ENCODE data around the gene TAS2R42. TPM values are rescaled to one million over a fixed set of nuclear protein-coding genes. Genes with fewer than 3 reads are reported as not detected.

TAS2R42 gene
- total RNA-seq, 4 donors from 2014 or later = not detected

- 95 to 100% methylated on average over 5 of the region's 5 CpGs for WGBS, 2 donors
- no peak for DNase-seq (ENCODE audit: low spot score in 2 of 2)
Observed at GRCh38 chr12:11144297-11144696, 42.4 kb downstream of the TAS2R42 start.

GRCh38 chr12:11143352-11143751, 43.4 kb downstream of the TAS2R42 start:
- 94 to 99% methylated on average over 2 of the region's 2 CpGs for WGBS, 2 donors
- no peak for DNase-seq (ENCODE audit: low spot score in 2 of 2)
- no peak overlapping the region for H3K4me3 ChIP-seq (ENCODE audit: low read depth, poor library complexity, severe bottlenecking)
- TF ChIP-seq POLR2A (IDR thresholded peaks at IDR 0.05) (no peak), CTCF (IDR thresholded peaks at IDR 0.05) (no peak)
- intact Hi-C loops (cut with DNase I; ENCODE audit: low total_unique reads) = no loop called here

More at GRCh38 chr12:11144297-11144696, 42.4 kb downstream of the TAS2R42 start:
- TF ChIP-seq POLR2A (IDR thresholded peaks at IDR 0.05) (no peak), CTCF (IDR thresholded peaks at IDR 0.05) (no peak)
- intact Hi-C loops (cut with DNase I; ENCODE audit: low total_unique reads) = no loop called here
- no peak overlapping the region for H3K4me3 ChIP-seq (ENCODE audit: low read depth, poor library complexity, severe bottlenecking)

- intact Hi-C loops (cut with DNase I; ENCODE audit: low total_unique reads) = no loop called here
- 88 to 94% methylated on average over 2 of the region's 2 CpGs for WGBS, 2 donors
Observed at GRCh38 chr12:11136075-11136474, 50.7 kb downstream of the TAS2R42 start.

More at GRCh38 chr12:11136075-11136474, 50.7 kb downstream of the TAS2R42 start:
- no peak for DNase-seq (ENCODE audit: low spot score in 2 of 2)
- TF ChIP-seq POLR2A (IDR thresholded peaks at IDR 0.05) (no peak), CTCF (IDR thresholded peaks at IDR 0.05) (no peak)
- H3K4me3 ChIP-seq (ENCODE audit: low read depth, poor library complexity, severe bottlenecking) = no peak overlapping the region

Other genes with a start within 250 kb of the TAS2R42 start
- 1 to 10 TPM in 1 of 4 donors, under 1 TPM in 3; 0.49 to 1.3 (median 0.73) TPM for gene TAS2R14, start 247.7 kb downstream of the TAS2R42 start, total RNA-seq
- gene TAS2R50, start 200.0 kb downstream of the TAS2R42 start, total RNA-seq = under 1 TPM in 2 of 4 donors, not detected in 2; 0.30 to 0.42 TPM
- gene TAS2R20, start 188.6 kb downstream of the TAS2R42 start, total RNA-seq = 1 to 10 TPM in 1 of 4 donors, under 1 TPM in 3; 0.34 to 1.4 (median 0.66) TPM
- gene TAS2R19, start 164.3 kb downstream of the TAS2R42 start, total RNA-seq = 1 to 10 TPM in 2 of 4 donors, under 1 TPM in 2; 0.34 to 7.0 (median 1.5) TPM
- gene TAS2R31, start 155.5 kb downstream of the TAS2R42 start, total RNA-seq = 1 to 10 TPM in 1 of 4 donors, under 1 TPM in 2, not detected in 1; 0.27 to 1.1 (median 0.68) TPM
- gene TAS2R46, start 124.6 kb downstream of the TAS2R42 start, total RNA-seq = 1 to 10 TPM in 1 of 4 donors, under 1 TPM in 2, not detected in 1; 0.57 to 1.1 (median 0.68) TPM
- gene TAS2R43, start 94.6 kb downstream of the TAS2R42 start, total RNA-seq = 1 to 10 TPM in 2 of 4 donors, not detected in 2; 1.0 to 1.5 TPM
- 1 to 10 TPM; 1.8 to 3.2 (median 2.2) TPM for gene TAS2R30, start 52.3 kb downstream of the TAS2R42 start, total RNA-seq
- 1 to 10 TPM; 1.9 to 3.5 (median 2.9) TPM for gene SMIM10L1, start 15.7 kb downstream of the TAS2R42 start, total RNA-seq
- gene PRB3, start 82.8 kb upstream of the TAS2R42 start, total RNA-seq = under 1 TPM in 1 of 4 donors, not detected in 3; 0.76 TPM
- not detected for gene PRB4, start 123.5 kb upstream of the TAS2R42 start, total RNA-seq
- under 1 TPM in 2 of 4 donors, not detected in 2; 0.39 TPM for gene PRB2, start 208.6 kb upstream of the TAS2R42 start, total RNA-seq